Endothelial cell of umbilical vein (primary cell): ENCODE data around the gene PCTP. TPM values are rescaled to one million over a fixed set of nuclear protein-coding genes. Genes with fewer than 3 reads are reported as not detected.

Experiments used
- BruUV-seq: library from RNA; stranded (reverse); fragments of 400-500 nt; replicated peaks from 2 replicates; lab custom pipeline; 2021; lab: Mats Ljungman, UMichigan
- CTCF ChIA-PET: fragments of 300-600, 350-600 bp; sonication (Branson Sonifier 250); formaldehyde crosslinking; loops from one replicate; lab custom pipeline; 2021; ENCODE audit warnings: antibody characterized with exemption, inconsistent platforms; lab: Charles Lee
- POLR2A ChIA-PET: fragments of 300-600, 350-600 bp; sonication (Branson Sonifier 250); formaldehyde crosslinking; loops from one replicate; lab custom pipeline; 2021; ENCODE audit warnings: antibody characterized with exemption, inconsistent platforms; lab: Charles Lee
- DNase-seq: peaks from one replicate; pipeline ENCODE4 v3.0.0-alpha.2; 2011; ENCODE audit warnings: low read depth, low spot score
- FAIRE-seq: peaks from 2 replicates; lab custom pipeline; 2011; peaks lifted over from hg19 to GRCh38; lab: Jason Lieb, UNC
- H2AFZ ChIP-seq: 2 replicates; pipeline ENCODE4 v1.6.0; 2012; ENCODE audit warnings: low read depth, low read length, control low read depth, inconsistent platforms
- H3K27ac ChIP-seq: 2 replicates; pipeline ENCODE4 v1.5.1; 2011; ENCODE audit warnings: low read depth, mild to moderate bottlenecking, control low read depth, low read length, moderate library complexity; ENCODE audit not compliant: insufficient read depth
- H3K27me3 ChIP-seq, 2 experiments: 2 replicates each; pipeline versions ENCODE4 v1.6.0 to v1.6.1; 2011; ENCODE audit warnings: low read length in 2 of 2, mixed read lengths in 1 of 2; ENCODE audit not compliant: control insufficient read depth in 2 of 2, insufficient read depth in 2 of 2
- H3K36me3 ChIP-seq, 2 experiments: 2 replicates in 1 of 2; 3 replicates in 1 of 2; pipeline ENCODE4 v1.5.1; 2011; ENCODE audit warnings: low read length in 2 of 2, mild to moderate bottlenecking in 1 of 2, moderate library complexity in 1 of 2; ENCODE audit not compliant: control insufficient read depth in 2 of 2, insufficient read depth in 2 of 2; ENCODE audit errors: extremely low read depth in 1 of 2
- H3K4me1 ChIP-seq: 3 replicates; pipeline ENCODE4 v1.5.1; 2011; ENCODE audit warnings: mild to moderate bottlenecking, low read length; ENCODE audit not compliant: control insufficient read depth, insufficient read depth; ENCODE audit errors: extremely low read depth
- H3K4me2 ChIP-seq: 2 replicates; pipeline ENCODE4 v1.6.1; 2011; ENCODE audit warnings: low read length, control low read depth, mixed read lengths; ENCODE audit not compliant: insufficient read depth
- H3K4me3 ChIP-seq, 3 experiments: fragments of 200-600 bp in 1 of 3; sonication (generic), shearing (Covaris generic) in 1 of 3; replicated peaks in 1 of 3; 2 replicates each; pipeline ENCODE4 v1.5.1; 2011 to 2016; ENCODE audit warnings: control low read depth in 3 of 3, low read length in 3 of 3, mild to moderate bottlenecking in 2 of 3, inconsistent platforms in 1 of 3, low read depth in 1 of 3, moderate library complexity in 1 of 3; ENCODE audit not compliant: insufficient read depth in 1 of 3
- H3K79me2 ChIP-seq: 2 replicates; pipeline ENCODE4 v1.6.0; 2012; ENCODE audit warnings: low read length, inconsistent platforms; ENCODE audit not compliant: control insufficient read depth, insufficient read depth
- H3K9ac ChIP-seq: replicated peaks from 2 replicates; pipeline ENCODE3; 2011; ENCODE audit warnings: low read length, control low read depth; ENCODE audit not compliant: insufficient read depth; ENCODE audit errors: extremely low read depth
- H3K9me1 ChIP-seq: replicated peaks from 3 replicates; pipeline ENCODE4 v1.6.0; 2011; ENCODE audit warnings: mild to moderate bottlenecking, low read length; ENCODE audit not compliant: control insufficient read depth, insufficient read depth; ENCODE audit errors: extremely low read depth
- H3K9me3 ChIP-seq: replicated peaks from 2 replicates; pipeline ENCODE4 v1.5.1; 2012; ENCODE audit warnings: low read length, inconsistent platforms; ENCODE audit not compliant: control insufficient read depth, insufficient read depth
- H4K20me1 ChIP-seq: replicated peaks from 2 replicates; pipeline ENCODE3; 2011; ENCODE audit warnings: mild to moderate bottlenecking, low read length; ENCODE audit not compliant: control insufficient read depth, insufficient read depth; ENCODE audit errors: extremely low read depth
- EZH2 ChIP-seq: IDR thresholded peaks from 2 replicates; pipeline ENCODE4 v1.6.1; 2012; ENCODE audit warnings: borderline replicate concordance, low read depth, mild to moderate bottlenecking, moderate library complexity, low read length, inconsistent platforms; ENCODE audit not compliant: severe bottlenecking
- FOS ChIP-seq: IDR thresholded peaks from 2 replicates; pipeline ENCODE4 v1.6.1; 2011; ENCODE audit warnings: mild to moderate bottlenecking, low read length, moderate library complexity, borderline replicate concordance; ENCODE audit not compliant: insufficient read depth
- GATA2 ChIP-seq: IDR thresholded peaks from 2 replicates; pipeline ENCODE4 v1.7.0; 2011; ENCODE audit warnings: low read depth, mild to moderate bottlenecking, moderate library complexity, mixed read lengths, low read length; ENCODE audit not compliant: insufficient read length, insufficient read depth
- JUN ChIP-seq: IDR thresholded peaks from 2 replicates; pipeline ENCODE4 v1.6.1; 2011; ENCODE audit warnings: borderline replicate concordance, low read depth; ENCODE audit not compliant: insufficient read length, insufficient read depth
- MYC ChIP-seq: IDR thresholded peaks from one replicate; pipeline ENCODE4 v1.6.1; 2011; ENCODE audit warnings: mild to moderate bottlenecking, low read depth, low read length
- POLR2A ChIP-seq: IDR thresholded peaks from 2 replicates; pipeline ENCODE4 v1.6.1; 2012; ENCODE audit warnings: low read depth, mild to moderate bottlenecking, control low read depth, low read length
- POLR2AphosphoS5 ChIP-seq: IDR thresholded peaks from 2 replicates; pipeline ENCODE4 v1.6.1; 2012; ENCODE audit warnings: low read depth, mild to moderate bottlenecking, control low read depth, low read length, moderate library complexity; ENCODE audit not compliant: insufficient read depth
- dilution Hi-C: fragments of 300-500 bp; cut with MboI; formaldehyde crosslinking; loops from one replicate; pipeline ENCODE4 v1.15.0; 2019; ENCODE audit warnings: low sequenced_read_pairs; ENCODE audit not compliant: extremely low pct_ligation_motif_present
- intact Hi-C: fragments of 100-400 bp; cut with micrococcal nuclease; formaldehyde crosslinking; loops from one replicate; pipeline ENCODE4 v1.10.0; 2022
- polyA plus RNA-seq, 4 experiments: library from polyadenylated mRNA; depleted of rRNA in 3 of 4; stranded (reverse) in 3 of 4; unstranded in 1 of 4; fragments of >200 nt; gene quantifications; 2 replicates each; pipeline versions ENCODE4 v1.2.1 to v1.2.3, GENCODE V29; 2011 to 2012; ENCODE audit warnings: missing spikeins in 1 of 4
- total RNA-seq: library from RNA; stranded (reverse); gene quantifications from 2 replicates; pipeline ENCODE4 v1.2.3, GENCODE V29; 2021
- TF ChIP-seq, protein P1 (sequence below): IDR thresholded peaks from 2 replicates; pipeline ENCODE4 v1.6.1; 2011; ENCODE audit not compliant: insufficient read depth, insufficient read length
- TF ChIP-seq, protein P2 (sequence below), 2 donors: IDR thresholded peaks; 1 replicate in 1 of 2; 2 replicates in 1 of 2; pipeline ENCODE4 v1.5.1; 2011; ENCODE audit warnings: low read length in 2 of 2, mild to moderate bottlenecking in 2 of 2, moderate library complexity in 2 of 2, control low read depth in 1 of 2, inconsistent platforms in 1 of 2, low read depth in 1 of 2; ENCODE audit not compliant: insufficient read depth in 1 of 2; ENCODE audit errors: extremely low read depth in 1 of 2

Gene PCTP
- total and polyA plus RNA-seq, 2 donors (not counting 3 experiments of a cell fraction or from before 2014, with no cell fraction given): 13.5 to 18.3 TPM

DNA sequence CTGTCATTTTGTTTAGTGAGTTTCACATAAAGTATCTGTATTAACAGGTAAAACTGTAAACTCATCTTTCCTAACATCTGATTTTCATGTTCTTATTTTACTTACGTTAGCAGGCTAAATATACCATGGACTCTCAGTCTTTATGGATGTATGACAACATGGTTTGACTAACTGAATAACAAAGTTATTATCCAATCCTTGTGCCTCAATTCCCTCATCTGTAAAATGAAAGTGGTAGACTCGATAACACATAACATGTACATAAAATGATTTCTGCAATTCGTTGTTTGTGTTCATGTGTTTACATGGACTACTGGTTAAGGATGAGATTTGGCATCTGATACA, 9.5 kb upstream of the PCTP start:
- dilution Hi-C loops: no loop called here
- no peaks in the 10 kb centered on the region for H4K20me1 ChIP-seq

More for the DNA sequence above, 9.5 kb upstream of the PCTP start:
- TF ChIP-seq MYC: no peak
- TF ChIP-seq EZH2: no peak
- TF ChIP-seq FOS: no peak
- no peak for TF ChIP-seq POLR2AphosphoS5
- TF ChIP-seq, protein P1, sequence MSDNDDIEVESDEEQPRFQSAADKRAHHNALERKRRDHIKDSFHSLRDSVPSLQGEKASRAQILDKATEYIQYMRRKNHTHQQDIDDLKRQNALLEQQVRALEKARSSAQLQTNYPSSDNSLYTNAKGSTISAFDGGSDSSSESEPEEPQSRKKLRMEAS: no peak
- no peak for TF ChIP-seq JUN
- TF ChIP-seq, protein P2, sequence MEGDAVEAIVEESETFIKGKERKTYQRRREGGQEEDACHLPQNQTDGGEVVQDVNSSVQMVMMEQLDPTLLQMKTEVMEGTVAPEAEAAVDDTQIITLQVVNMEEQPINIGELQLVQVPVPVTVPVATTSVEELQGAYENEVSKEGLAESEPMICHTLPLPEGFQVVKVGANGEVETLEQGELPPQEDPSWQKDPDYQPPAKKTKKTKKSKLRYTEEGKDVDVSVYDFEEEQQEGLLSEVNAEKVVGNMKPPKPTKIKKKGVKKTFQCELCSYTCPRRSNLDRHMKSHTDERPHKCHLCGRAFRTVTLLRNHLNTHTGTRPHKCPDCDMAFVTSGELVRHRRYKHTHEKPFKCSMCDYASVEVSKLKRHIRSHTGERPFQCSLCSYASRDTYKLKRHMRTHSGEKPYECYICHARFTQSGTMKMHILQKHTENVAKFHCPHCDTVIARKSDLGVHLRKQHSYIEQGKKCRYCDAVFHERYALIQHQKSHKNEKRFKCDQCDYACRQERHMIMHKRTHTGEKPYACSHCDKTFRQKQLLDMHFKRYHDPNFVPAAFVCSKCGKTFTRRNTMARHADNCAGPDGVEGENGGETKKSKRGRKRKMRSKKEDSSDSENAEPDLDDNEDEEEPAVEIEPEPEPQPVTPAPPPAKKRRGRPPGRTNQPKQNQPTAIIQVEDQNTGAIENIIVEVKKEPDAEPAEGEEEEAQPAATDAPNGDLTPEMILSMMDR (IDR thresholded peaks at IDR 0.05; ENCODE audit: extremely low read depth in 1 of 2, insufficient read depth in 1 of 2, low read depth in 1 of 2, low read length in 2 of 2): no peak
- no peak for TF ChIP-seq POLR2A
- TF ChIP-seq GATA2: no peak
- H2AFZ ChIP-seq: no peak overlapping the region
- H3K27me3 ChIP-seq: no peaks in the 10 kb centered on the region
- no peaks in the 10 kb centered on the region for H3K9me3 ChIP-seq
- DNase-seq (no peak), FAIRE-seq (no peak)
- ChIA-PET CTCF (interaction anchor here (0.9 kb wide), 1 partner anchor 10 kb away, joined by 6 read pairs; the partner anchor contains the start of gene PCTP), POLR2A (no interaction called here)
- no peak overlapping the region for H3K4me2 ChIP-seq
- H3K79me2 ChIP-seq: no peaks in the 10 kb centered on the region
- no peak overlapping the region for H3K27ac ChIP-seq
- intact Hi-C loops: no loop called here
- no peak overlapping the region for H3K9ac ChIP-seq
- no TSS peak for BruUV-seq
- H3K4me3 ChIP-seq: no peak overlapping the region
- H3K36me3 ChIP-seq: no peaks in the 10 kb centered on the region
- H3K9me1 ChIP-seq: no peaks in the 10 kb centered on the region
- no peaks in the 10 kb centered on the region for H3K4me1 ChIP-seq
